DND-41 (cell line): ENCODE results near the gene GOLGB1.

Experiments used
- ATAC-seq: fragments of 200-7000 bp; cut with Tn5 transposase; 3 replicates; pipeline ENCODE4 v1.9.1; 2021; ENCODE audit warnings: low read depth; ENCODE audit not compliant: insufficient read depth
- DNase-seq: peaks from one replicate; pipeline ENCODE4 v3.0.0-alpha.2; 2020
- H2AFZ ChIP-seq: 2 replicates; pipeline ENCODE4 v1.6.0; 2012; ENCODE audit warnings: low read depth, low read length
- H3K27ac ChIP-seq: 2 replicates; pipeline ENCODE4 v1.5.1; 2012; ENCODE audit warnings: low read length, inconsistent platforms
- H3K27me3 ChIP-seq: fragments of 200-600 bp; sonication (generic); 2 replicates; pipeline ENCODE4 v1.6.0; 2012; ENCODE audit warnings: low read length, mild to moderate bottlenecking, inconsistent platforms; ENCODE audit not compliant: insufficient read depth, poor library complexity
- H3K36me3 ChIP-seq: 2 replicates; pipeline ENCODE4 v1.5.1; 2012; ENCODE audit warnings: low read length, inconsistent platforms; ENCODE audit not compliant: insufficient read depth
- H3K4me1 ChIP-seq: 2 replicates; pipeline ENCODE4 v1.5.1; 2012; ENCODE audit warnings: mild to moderate bottlenecking, low read length; ENCODE audit not compliant: insufficient read depth
- H3K4me2 ChIP-seq: 2 replicates; pipeline ENCODE4 v1.6.0; 2012; ENCODE audit warnings: mild to moderate bottlenecking, moderate library complexity, low read length, inconsistent platforms; ENCODE audit not compliant: insufficient read depth
- H3K4me3 ChIP-seq, 2 experiments: fragments of 200-600 bp in 1 of 2; shearing (Covaris generic) in 1 of 2; 2 replicates each; pipeline ENCODE4 v1.5.1; 2012 to 2016; ENCODE audit warnings: inconsistent platforms in 2 of 2, low read length in 2 of 2, mild to moderate bottlenecking in 2 of 2, low read depth in 1 of 2, moderate library complexity in 1 of 2
- H3K79me2 ChIP-seq: 2 replicates; pipeline ENCODE4 v1.6.0; 2012; ENCODE audit warnings: low read length, inconsistent platforms; ENCODE audit not compliant: insufficient read depth
- H3K9ac ChIP-seq: 2 replicates; pipeline ENCODE4 v1.6.0; 2012; ENCODE audit warnings: low read depth, mild to moderate bottlenecking, inconsistent platforms, low read length, moderate library complexity
- H3K9me3 ChIP-seq: 2 replicates; pipeline ENCODE4 v1.5.1; 2012; ENCODE audit warnings: low read length, moderate library complexity, mild to moderate bottlenecking, inconsistent platforms; ENCODE audit not compliant: insufficient read depth, severe bottlenecking
- H4K20me1 ChIP-seq: 2 replicates; pipeline ENCODE4 v1.6.0; 2012; ENCODE audit warnings: low read length; ENCODE audit not compliant: insufficient read depth
- EZH2 ChIP-seq: IDR thresholded peaks from 3 replicates; pipeline ENCODE4 v1.6.1; 2012; ENCODE audit warnings: borderline replicate concordance, low read depth, mild to moderate bottlenecking, moderate library complexity, low read length, inconsistent platforms; ENCODE audit not compliant: severe bottlenecking
- TF ChIP-seq, protein P1 (sequence below): IDR thresholded peaks from 2 replicates; pipeline ENCODE4 v1.5.1; 2012; ENCODE audit warnings: borderline replicate concordance, low read length, moderate library complexity, mild to moderate bottlenecking; ENCODE audit not compliant: poor library complexity, severe bottlenecking; ENCODE audit errors: extremely low read depth

GOLGB1 gene

DNA sequence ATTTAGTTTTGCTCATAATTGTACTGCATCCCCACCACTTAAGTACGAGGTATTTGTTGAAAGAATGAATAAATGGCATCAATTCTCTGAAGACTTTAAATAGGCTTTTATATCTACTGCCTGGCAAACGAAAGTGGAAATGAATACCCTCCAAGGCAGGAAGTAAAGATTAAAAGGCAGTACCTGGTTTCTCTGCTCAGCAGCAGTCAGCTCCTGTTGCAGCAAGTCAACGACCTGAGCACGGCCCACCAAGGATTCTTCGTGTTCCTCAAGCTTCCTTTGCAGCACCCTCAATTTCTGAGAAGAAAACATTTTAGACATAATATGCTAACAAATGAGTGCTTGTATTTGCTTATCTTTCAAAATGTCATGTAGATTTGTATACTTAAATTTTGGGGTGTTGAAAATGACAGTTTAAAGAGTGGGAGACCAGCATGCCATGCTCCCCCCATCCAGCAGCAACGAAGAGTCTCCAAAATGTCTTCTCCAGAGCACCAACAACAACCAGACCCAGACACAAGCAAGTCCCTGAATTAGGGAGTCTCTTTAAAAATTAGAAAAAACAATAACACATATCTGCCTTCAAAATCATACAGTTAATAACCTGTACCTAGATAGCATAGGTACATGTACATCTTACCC, 31.2 kb downstream of the GOLGB1 start:
- Histone ChIP-seq H3K79me2 (no peaks in the 10 kb centered on the region), H3K9ac (no peak overlapping the region), H3K27ac (no peak overlapping the region), H3K27me3 (no peaks in the 10 kb centered on the region), H4K20me1 (no peaks in the 10 kb centered on the region), H3K36me3 (peaks cover 68% of the 10 kb centered on the region), H3K9me3 (no peaks in the 10 kb centered on the region), H3K4me2 (no peak overlapping the region), H3K4me1 (no peaks in the 10 kb centered on the region), H2AFZ (no peak overlapping the region), H3K4me3 (no peak overlapping the region)
- no peak for TF ChIP-seq EZH2
- TF ChIP-seq, protein P1, sequence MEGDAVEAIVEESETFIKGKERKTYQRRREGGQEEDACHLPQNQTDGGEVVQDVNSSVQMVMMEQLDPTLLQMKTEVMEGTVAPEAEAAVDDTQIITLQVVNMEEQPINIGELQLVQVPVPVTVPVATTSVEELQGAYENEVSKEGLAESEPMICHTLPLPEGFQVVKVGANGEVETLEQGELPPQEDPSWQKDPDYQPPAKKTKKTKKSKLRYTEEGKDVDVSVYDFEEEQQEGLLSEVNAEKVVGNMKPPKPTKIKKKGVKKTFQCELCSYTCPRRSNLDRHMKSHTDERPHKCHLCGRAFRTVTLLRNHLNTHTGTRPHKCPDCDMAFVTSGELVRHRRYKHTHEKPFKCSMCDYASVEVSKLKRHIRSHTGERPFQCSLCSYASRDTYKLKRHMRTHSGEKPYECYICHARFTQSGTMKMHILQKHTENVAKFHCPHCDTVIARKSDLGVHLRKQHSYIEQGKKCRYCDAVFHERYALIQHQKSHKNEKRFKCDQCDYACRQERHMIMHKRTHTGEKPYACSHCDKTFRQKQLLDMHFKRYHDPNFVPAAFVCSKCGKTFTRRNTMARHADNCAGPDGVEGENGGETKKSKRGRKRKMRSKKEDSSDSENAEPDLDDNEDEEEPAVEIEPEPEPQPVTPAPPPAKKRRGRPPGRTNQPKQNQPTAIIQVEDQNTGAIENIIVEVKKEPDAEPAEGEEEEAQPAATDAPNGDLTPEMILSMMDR = no peak
- no peak for DNase-seq
- no peak for ATAC-seq

DNA sequence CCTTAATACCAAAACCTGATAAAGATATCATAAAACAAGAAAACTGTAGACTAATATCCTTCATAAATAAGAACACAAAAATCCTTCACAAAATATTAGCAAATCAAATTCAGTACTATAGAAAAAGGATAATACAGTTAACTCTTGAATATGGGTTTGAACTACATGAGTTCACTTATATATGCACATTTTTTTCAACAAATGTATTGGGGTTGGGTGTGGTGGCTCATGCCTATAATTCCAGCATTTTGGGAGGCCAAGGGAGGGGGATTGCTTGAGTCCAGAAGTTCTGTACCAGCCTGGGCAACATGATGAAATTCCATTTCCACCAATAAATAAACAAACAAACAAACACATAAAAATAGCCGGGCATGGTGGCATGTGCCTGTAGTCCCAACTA, 39.2 kb downstream of the GOLGB1 start:
- Histone ChIP-seq H3K36me3 (peaks cover 15% of the 10 kb centered on the region; the same call in 1 of the 2 replicates), H3K9me3 (no peaks in the 10 kb centered on the region), H3K27me3 (no peaks in the 10 kb centered on the region), H3K4me3 (no peak overlapping the region), H4K20me1 (no peaks in the 10 kb centered on the region), H3K79me2 (no peaks in the 10 kb centered on the region), H3K27ac (no peak overlapping the region), H2AFZ (no peak overlapping the region), H3K4me2 (no peak overlapping the region), H3K4me1 (no peaks in the 10 kb centered on the region), H3K9ac (no peak overlapping the region)
- DNase-seq (no peak), ATAC-seq (no peak)
- TF ChIP-seq EZH2 = no peak
- TF ChIP-seq, protein P1 = no peak

GRCh38 chr3:121707531-121708273, 41.8 kb downstream of the GOLGB1 start:
- no peak overlapping the region for H3K4me3 ChIP-seq
- H3K27ac ChIP-seq = no peak overlapping the region
- no peaks in the 10 kb centered on the region for H3K4me1 ChIP-seq
- H4K20me1 ChIP-seq = no peaks in the 10 kb centered on the region
- TF ChIP-seq, protein P1 = no peak
- TF ChIP-seq EZH2 = no peak
- no peaks in the 10 kb centered on the region for H3K9me3 ChIP-seq
- H2AFZ ChIP-seq = no peak overlapping the region
- peaks cover 8% of the 10 kb centered on the region; the same call in 1 of the 2 replicates for H3K36me3 ChIP-seq
- ATAC-seq (no peak), DNase-seq (no peak)
- no peak overlapping the region for H3K4me2 ChIP-seq
- H3K79me2 ChIP-seq = no peaks in the 10 kb centered on the region
- H3K27me3 ChIP-seq = no peaks in the 10 kb centered on the region
- H3K9ac ChIP-seq = no peak overlapping the region
